Hepatocyte (in vitro differentiated cells): ENCODE data around the gene THSD1. TPM values are rescaled to one million over a fixed set of nuclear protein-coding genes. Genes with fewer than 3 reads are reported as not detected.

Experiments used
- DNase-seq: peaks from one replicate; pipeline ENCODE4 v3.0.0-alpha.2; 2016; ENCODE audit warnings: low spot score
- H2AFZ ChIP-seq: fragments of 200-600 bp; sonication (generic); 2 replicates; pipeline ENCODE4 v1.6.0; 2016; ENCODE audit warnings: antibody characterized with exemption, mild to moderate bottlenecking
- H3K27ac ChIP-seq: fragments of 200-600 bp; sonication (generic); 2 replicates; pipeline ENCODE4 v1.5.1; 2016; ENCODE audit warnings: mild to moderate bottlenecking
- H3K27me3 ChIP-seq: fragments of 200-600 bp; sonication (generic); 2 replicates; pipeline ENCODE4 v1.6.1; 2016
- H3K36me3 ChIP-seq: fragments of 200-600 bp; sonication (generic); replicated peaks from 2 replicates; pipeline ENCODE4 v1.5.1; 2016; ENCODE audit warnings: low read depth; ENCODE audit not compliant: insufficient read depth
- H3K4me1 ChIP-seq: fragments of 200-600 bp; sonication (generic); 2 replicates; pipeline ENCODE4 v1.5.1; 2016; ENCODE audit warnings: mild to moderate bottlenecking, moderate library complexity; ENCODE audit not compliant: insufficient read depth
- H3K4me2 ChIP-seq: fragments of 200-600 bp; sonication (generic); 2 replicates; pipeline ENCODE4 v1.6.0; 2016
- H3K4me3 ChIP-seq: fragments of 200-600 bp; sonication (generic); 2 replicates; pipeline ENCODE4 v1.5.1; 2016; ENCODE audit warnings: mild to moderate bottlenecking
- H3K79me2 ChIP-seq: fragments of 200-600 bp; sonication (generic); 2 replicates; pipeline ENCODE4 v1.6.0; 2017; ENCODE audit warnings: mild to moderate bottlenecking
- H3K9me2 ChIP-seq: fragments of 200-600 bp; sonication (generic); replicated peaks from 2 replicates; pipeline ENCODE4 v1.6.0; 2017; ENCODE audit warnings: mild to moderate bottlenecking; ENCODE audit not compliant: insufficient read depth
- H3K9me3 ChIP-seq: fragments of 200-600 bp; sonication (generic); 2 replicates; pipeline ENCODE4 v1.5.1; 2016; ENCODE audit warnings: low read depth, mild to moderate bottlenecking
- H4K20me1 ChIP-seq: fragments of 200-600 bp; sonication (generic); 2 replicates; pipeline ENCODE4 v1.6.0; 2016; ENCODE audit warnings: mild to moderate bottlenecking; ENCODE audit not compliant: insufficient read depth, poor library complexity, severe bottlenecking
- EZH2 ChIP-seq: fragments of 200-600 bp; sonication (generic); IDR thresholded peaks from 2 replicates; pipeline ENCODE4 v1.6.1; 2016; ENCODE audit warnings: antibody characterized with exemption, mild to moderate bottlenecking, borderline replicate concordance
- EZH2phosphoT487 ChIP-seq: fragments of 200-600 bp; sonication (generic); IDR thresholded peaks from one replicate; pipeline ENCODE4 v1.6.1; 2018; ENCODE audit warnings: antibody characterized with exemption, mild to moderate bottlenecking, low read depth, moderate library complexity; ENCODE audit not compliant: unreplicated experiment, severe bottlenecking
- WGBS: methylation state at CpG from one replicate; pipeline ENCODE4 v1.1.6; 2016; ENCODE audit warnings: low lambda C conversion rate; ENCODE audit errors: missing lambda C conversion rate; 5-methylcytosine and 5-hydroxymethylcytosine counted together
- polyA plus RNA-seq: library from polyadenylated mRNA; unstranded; fragments of >200 nt; fragmentation: Nextera tagmentation; extraction: Ambion mirVana; gene quantifications from 2 replicates; pipeline ENCODE4 v1.2.1, GENCODE V29; 2016
- total RNA-seq: library from RNA; depleted of rRNA; stranded (reverse); fragments of >200 nt; gene quantifications from 2 replicates; pipeline ENCODE4 v1.2.3, GENCODE V29; 2014
- TF ChIP-seq, protein P1 (sequence below): fragments of 200-600 bp; sonication (generic); IDR thresholded peaks from 2 replicates; pipeline ENCODE4 v1.5.1; 2016; ENCODE audit warnings: antibody characterized with exemption, mild to moderate bottlenecking; ENCODE audit not compliant: poor library complexity

Gene THSD1
- total and polyA plus RNA-seq, 2 experiments from 2014 or later: 1.00 to 1.4 TPM

DNA sequence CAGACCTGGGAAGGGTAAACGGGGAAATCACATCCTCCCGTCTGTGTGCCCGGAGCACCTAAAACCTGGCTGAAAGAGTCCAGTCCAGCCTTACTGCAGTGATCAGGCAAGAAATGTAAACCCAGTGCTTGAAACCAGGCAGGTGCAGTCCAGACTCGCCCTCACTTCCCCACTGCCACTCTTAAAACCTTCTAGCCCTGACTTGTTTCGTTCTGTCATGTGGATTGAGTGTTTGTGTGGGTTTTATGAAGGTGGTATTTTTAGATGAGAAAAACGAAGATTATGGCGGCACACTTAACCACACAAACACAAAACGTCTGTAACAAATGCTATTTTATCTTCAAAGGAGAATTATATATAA, 48.5 kb upstream of the THSD1 start:
- Histone ChIP-seq H4K20me1 (peaks cover under 1% of the 10 kb centered on the region), H3K4me1 (no peaks in the 10 kb centered on the region), H3K9me2 (no peaks in the 10 kb centered on the region), H3K36me3 (no peaks in the 10 kb centered on the region), H3K27ac (peak overlapping the region; percentile 91), H3K4me2 (peak overlapping the region; percentile 82), H3K79me2 (peaks cover 36% of the 10 kb centered on the region), H3K4me3 (peak overlapping the region; percentile 85), H3K9me3 (no peaks in the 10 kb centered on the region), H2AFZ (peak overlapping the region; percentile 94), H3K27me3 (no peaks in the 10 kb centered on the region)
- TF ChIP-seq EZH2: no peak
- TF ChIP-seq EZH2phosphoT487: no peak
- TF ChIP-seq, protein P1, sequence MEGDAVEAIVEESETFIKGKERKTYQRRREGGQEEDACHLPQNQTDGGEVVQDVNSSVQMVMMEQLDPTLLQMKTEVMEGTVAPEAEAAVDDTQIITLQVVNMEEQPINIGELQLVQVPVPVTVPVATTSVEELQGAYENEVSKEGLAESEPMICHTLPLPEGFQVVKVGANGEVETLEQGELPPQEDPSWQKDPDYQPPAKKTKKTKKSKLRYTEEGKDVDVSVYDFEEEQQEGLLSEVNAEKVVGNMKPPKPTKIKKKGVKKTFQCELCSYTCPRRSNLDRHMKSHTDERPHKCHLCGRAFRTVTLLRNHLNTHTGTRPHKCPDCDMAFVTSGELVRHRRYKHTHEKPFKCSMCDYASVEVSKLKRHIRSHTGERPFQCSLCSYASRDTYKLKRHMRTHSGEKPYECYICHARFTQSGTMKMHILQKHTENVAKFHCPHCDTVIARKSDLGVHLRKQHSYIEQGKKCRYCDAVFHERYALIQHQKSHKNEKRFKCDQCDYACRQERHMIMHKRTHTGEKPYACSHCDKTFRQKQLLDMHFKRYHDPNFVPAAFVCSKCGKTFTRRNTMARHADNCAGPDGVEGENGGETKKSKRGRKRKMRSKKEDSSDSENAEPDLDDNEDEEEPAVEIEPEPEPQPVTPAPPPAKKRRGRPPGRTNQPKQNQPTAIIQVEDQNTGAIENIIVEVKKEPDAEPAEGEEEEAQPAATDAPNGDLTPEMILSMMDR: no peak
- peak; percentile 29 for DNase-seq
- 22% methylated on average over 8 of the region's 8 CpGs for WGBS

DNA sequence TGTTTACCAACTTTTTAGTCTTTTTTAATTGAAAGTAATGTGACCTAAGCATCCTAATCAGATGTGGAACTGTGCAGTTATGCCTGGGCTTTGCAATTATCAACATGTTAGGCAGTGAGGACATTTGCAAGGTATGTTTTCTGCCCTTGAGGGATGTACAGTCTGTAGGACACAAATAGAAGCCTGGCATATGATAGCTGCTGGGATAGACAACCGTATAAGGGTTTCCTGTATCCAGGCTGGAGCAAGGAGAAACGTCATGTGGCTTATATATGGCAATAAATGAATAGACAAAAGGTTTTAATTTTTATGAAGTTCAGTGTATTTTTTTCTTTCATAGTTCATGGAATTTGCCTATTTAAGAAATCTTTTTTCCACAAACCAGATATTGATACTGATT, 46.5 kb upstream of the THSD1 start:
- H3K27ac ChIP-seq: no peak overlapping the region
- no peak overlapping the region for H3K4me3 ChIP-seq
- H3K4me2 ChIP-seq: no peak overlapping the region
- H3K27me3 ChIP-seq: no peaks in the 10 kb centered on the region
- no peak overlapping the region for H2AFZ ChIP-seq
- no peaks in the 10 kb centered on the region for H3K9me2 ChIP-seq
- H4K20me1 ChIP-seq: peaks cover 18% of the 10 kb centered on the region
- DNase-seq: no peak
- H3K36me3 ChIP-seq: no peaks in the 10 kb centered on the region
- peaks cover 38% of the 10 kb centered on the region for H3K79me2 ChIP-seq
- H3K4me1 ChIP-seq: peaks cover 14% of the 10 kb centered on the region
- H3K9me3 ChIP-seq: no peaks in the 10 kb centered on the region
- TF ChIP-seq EZH2phosphoT487: no peak
- TF ChIP-seq, protein P1: no peak
- no peak for TF ChIP-seq EZH2
- 77% methylated on average over 2 of the region's 2 CpGs for WGBS

DNA sequence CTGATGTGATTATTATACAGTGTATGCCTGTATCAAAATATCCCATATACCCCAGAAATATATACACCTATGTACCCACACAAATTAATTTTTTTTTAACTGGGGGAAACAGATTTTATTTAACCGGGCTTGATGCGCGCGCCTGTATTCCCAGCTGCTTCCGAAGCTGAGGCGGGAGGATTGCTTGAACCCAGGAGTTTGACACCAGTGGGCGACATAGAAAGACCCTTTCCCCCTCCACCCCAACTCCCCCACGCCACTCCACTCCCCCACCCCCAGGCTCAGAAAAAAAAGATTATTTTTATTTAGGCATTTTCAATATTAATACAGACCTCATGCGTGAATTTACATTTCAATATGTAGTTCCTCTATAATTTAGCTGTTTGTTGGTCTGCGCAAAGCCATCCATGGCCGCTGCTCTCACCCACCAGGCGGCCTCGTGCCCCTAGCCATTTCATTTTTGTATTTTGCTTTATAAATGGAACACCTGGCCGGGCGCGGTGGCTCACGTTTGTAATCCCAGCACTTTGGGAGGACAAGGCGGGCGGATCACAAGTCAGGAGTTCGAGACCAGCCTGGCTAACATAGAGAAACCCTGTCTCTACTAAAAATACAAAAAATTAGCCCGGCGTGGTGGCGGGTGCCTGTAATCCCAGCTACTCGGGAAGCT, 45.3 kb upstream of the THSD1 start:
- no peak overlapping the region for H3K27ac ChIP-seq

More for the DNA sequence above, 45.3 kb upstream of the THSD1 start:
- Histone ChIP-seq H3K9me2 (no peaks in the 10 kb centered on the region), H2AFZ (no peak overlapping the region), H3K79me2 (peaks cover 38% of the 10 kb centered on the region), H4K20me1 (peaks cover 24% of the 10 kb centered on the region), H3K4me1 (peaks cover 14% of the 10 kb centered on the region), H3K4me3 (no peak overlapping the region), H3K4me2 (peak overlapping the region; percentile 79), H3K36me3 (no peaks in the 10 kb centered on the region), H3K27me3 (no peaks in the 10 kb centered on the region), H3K9me3 (no peaks in the 10 kb centered on the region)
- WGBS: 93% methylated on average over 21 of the region's 24 CpGs
- no peak for DNase-seq
- no peak for TF ChIP-seq EZH2
- no peak for TF ChIP-seq EZH2phosphoT487
- TF ChIP-seq, protein P1: no peak
